H9 (cell line): ENCODE results near the gene UVSSA. TPM values are rescaled to one million over a fixed set of nuclear protein-coding genes. Genes with fewer than 3 reads are reported as not detected.

ENCODE experiments used
- DNase-seq: peaks from one replicate; pipeline ENCODE4 v3.0.0-alpha.2; 2017
- H2AFZ ChIP-seq: one replicate; pipeline ENCODE4 v1.6.1; 2013; ENCODE audit warnings: mild to moderate bottlenecking, low read length, control low read depth, moderate library complexity
- H2AK5ac ChIP-seq: 2 replicates; pipeline ENCODE4 v1.6.1; 2013; ENCODE audit warnings: low read length, control low read depth, mixed read lengths; ENCODE audit not compliant: insufficient read length
- H2BK120ac ChIP-seq: one replicate; pipeline ENCODE4 v1.6.1; 2013; ENCODE audit warnings: low read depth, mild to moderate bottlenecking, low read length, control low read depth, inconsistent platforms; ENCODE audit not compliant: poor library complexity, severe bottlenecking
- H2BK12ac ChIP-seq: 2 replicates; pipeline ENCODE4 v1.6.1; 2013; ENCODE audit warnings: low read length, control low read depth, mixed read lengths, low read depth; ENCODE audit not compliant: insufficient read length
- H2BK15ac ChIP-seq: 2 replicates; pipeline ENCODE4 v1.6.1; 2013; ENCODE audit warnings: low read depth, low read length, control low read depth
- H2BK20ac ChIP-seq: one replicate; pipeline ENCODE4 v1.6.1; 2013; ENCODE audit warnings: low read depth, mild to moderate bottlenecking, low read length, control low read depth, inconsistent platforms; ENCODE audit not compliant: poor library complexity, severe bottlenecking
- H2BK5ac ChIP-seq: 2 replicates; pipeline ENCODE4 v1.6.1; 2013; ENCODE audit warnings: low read length, control low read depth, mixed read lengths; ENCODE audit not compliant: insufficient read length
- H3K14ac ChIP-seq: 2 replicates; pipeline ENCODE4 v1.6.1; 2013; ENCODE audit warnings: low read length, control low read depth; ENCODE audit not compliant: insufficient read depth
- H3K18ac ChIP-seq: 2 replicates; pipeline ENCODE4 v1.6.1; 2013; ENCODE audit warnings: low read depth, mild to moderate bottlenecking, mixed read lengths, low read length, control low read depth; ENCODE audit not compliant: insufficient read length
- H3K23ac ChIP-seq: 2 replicates; pipeline ENCODE4 v1.6.1; 2013; ENCODE audit warnings: low read length, control low read depth, mixed read lengths, low read depth; ENCODE audit not compliant: insufficient read length
- H3K23me2 ChIP-seq: 2 replicates; pipeline ENCODE4 v1.6.1; 2013; ENCODE audit warnings: low read depth, mild to moderate bottlenecking, mixed read lengths, low read length, control low read depth; ENCODE audit not compliant: insufficient read length, poor library complexity, severe bottlenecking
- H3K27ac ChIP-seq: 2 replicates; pipeline ENCODE4 v1.5.1; 2013; ENCODE audit warnings: low read length, control low read depth, mixed read lengths, low read depth; ENCODE audit not compliant: insufficient read length
- H3K27me3 ChIP-seq: 2 replicates; pipeline ENCODE4 v1.6.1; 2013; ENCODE audit warnings: low read length, control low read depth, inconsistent platforms; ENCODE audit not compliant: insufficient read depth
- H3K4ac ChIP-seq: 2 replicates; pipeline ENCODE4 v1.6.1; 2013; ENCODE audit warnings: low read depth, mild to moderate bottlenecking, control low read depth, inconsistent platforms, low read length, moderate library complexity
- H3K4me1 ChIP-seq: 2 replicates; pipeline ENCODE4 v1.6.1; 2013; ENCODE audit warnings: low read length, control low read depth, inconsistent platforms; ENCODE audit not compliant: insufficient read depth
- H3K4me2 ChIP-seq: 2 replicates; pipeline ENCODE4 v1.6.1; 2013; ENCODE audit warnings: low read length, control low read depth, mixed read lengths; ENCODE audit not compliant: insufficient read length, insufficient read depth
- H3K56ac ChIP-seq: 2 replicates; pipeline ENCODE4 v1.6.1; 2013; ENCODE audit warnings: low read depth, mild to moderate bottlenecking, mixed read lengths, low read length, control low read depth; ENCODE audit not compliant: insufficient read length
- H3K79me1 ChIP-seq: 2 replicates; pipeline ENCODE4 v1.6.1; 2013; ENCODE audit warnings: low read depth, mild to moderate bottlenecking, moderate library complexity, low read length, control low read depth, inconsistent platforms; ENCODE audit not compliant: insufficient read depth, poor library complexity, severe bottlenecking
- H3K79me2 ChIP-seq: 2 replicates; pipeline ENCODE4 v1.6.1; 2013; ENCODE audit warnings: low read length, control low read depth, inconsistent platforms; ENCODE audit not compliant: insufficient read depth
- H3K9ac ChIP-seq: 2 replicates; pipeline ENCODE4 v1.6.1; 2013; ENCODE audit warnings: low read length, control low read depth, mixed read lengths; ENCODE audit not compliant: insufficient read length; ENCODE audit errors: extremely low read depth
- H3K9me3 ChIP-seq: one replicate; pipeline ENCODE4 v1.6.1; 2013; ENCODE audit warnings: low read depth, low read length, inconsistent platforms; ENCODE audit not compliant: control insufficient read depth
- H3T11ph ChIP-seq: one replicate; pipeline ENCODE4 v1.6.1; 2013; ENCODE audit warnings: mild to moderate bottlenecking, low read length, control low read depth, inconsistent platforms
- H4K20me1 ChIP-seq: one replicate; pipeline ENCODE4 v1.6.1; 2013; ENCODE audit not compliant: control insufficient read depth, insufficient read length, insufficient read depth
- H4K5ac ChIP-seq: 2 replicates; pipeline ENCODE4 v1.6.1; 2013; ENCODE audit warnings: low read depth, mild to moderate bottlenecking, mixed read lengths, low read length, control low read depth; ENCODE audit not compliant: insufficient read length
- H4K8ac ChIP-seq: replicated peaks from 2 replicates; pipeline ENCODE4 v1.6.1; 2013; ENCODE audit warnings: low read length, control low read depth, mixed read lengths, low read depth; ENCODE audit not compliant: insufficient read length
- H4K91ac ChIP-seq: 2 replicates; pipeline ENCODE4 v1.6.1; 2013; ENCODE audit warnings: low read depth, mild to moderate bottlenecking, moderate library complexity, mixed read lengths, low read length, control low read depth; ENCODE audit not compliant: insufficient read length
- H3K27ac Mint-ChIP-seq, 3 experiments: 2 replicates in 2 of 3; 3 replicates in 1 of 3; pipeline ENCODE4 v1.8.0; 2020 to 2021; ENCODE audit warnings: mixed read lengths in 3 of 3, mild to moderate bottlenecking in 1 of 3, moderate library complexity in 1 of 3
- H3K27me3 Mint-ChIP-seq: 2 replicates; pipeline ENCODE4 v1.8.0; 2021; ENCODE audit warnings: low read depth, mild to moderate bottlenecking, moderate library complexity, mixed read lengths
- H3K36me3 Mint-ChIP-seq, 3 experiments: 2 replicates in 2 of 3; 3 replicates in 1 of 3; pipeline ENCODE4 v1.8.0; 2020 to 2021; ENCODE audit warnings: low read depth in 3 of 3, mixed read lengths in 3 of 3; ENCODE audit not compliant: insufficient read depth in 1 of 3
- H3K4me1 Mint-ChIP-seq, 2 experiments: 2 replicates each; pipeline ENCODE4 v1.8.0; 2020; ENCODE audit warnings: mixed read lengths in 2 of 2
- H3K4me3 Mint-ChIP-seq, 2 experiments: 2 replicates in 1 of 2; 3 replicates in 1 of 2; pipeline ENCODE4 v1.8.0; 2020 to 2021; ENCODE audit warnings: mild to moderate bottlenecking in 2 of 2, mixed read lengths in 2 of 2, moderate library complexity in 1 of 2
- H3K9me3 Mint-ChIP-seq, 2 experiments: 2 replicates in 1 of 2; 3 replicates in 1 of 2; pipeline ENCODE4 v1.8.0; 2020; ENCODE audit warnings: mild to moderate bottlenecking in 2 of 2, mixed read lengths in 2 of 2, moderate library complexity in 1 of 2
- CTCF ChIP-seq: fragments of 200-600 bp; sonication (generic); conservative IDR thresholded peaks from 3 replicates; pipeline ENCODE4 v1.8.0; 2021; ENCODE audit warnings: antibody characterized with exemption, mild to moderate bottlenecking
- WGBS: extraction: QIAGEN DNeasy Blood & Tissue Kit; methylation state at CpG from one replicate; pipeline ENCODE4 v1.1.7; 2013; ENCODE audit warnings: missing lambda C conversion rate, low lambda C conversion rate, mixed read lengths; ENCODE audit not compliant: insufficient read length; ENCODE audit errors: extremely low coverage; 5-methylcytosine and 5-hydroxymethylcytosine counted together
- total RNA-seq: library from RNA; stranded (reverse); gene quantifications from 2 replicates; pipeline ENCODE4 v1.2.1, GENCODE V29; 2021

UVSSA gene
- total RNA-seq, 1 experiment from 2014 or later, result 15.9 TPM

GRCh38 chr4:1414831-1415680 lies 68.0 kb downstream of the UVSSA start:
- Histone ChIP-seq H2BK120ac (no peak overlapping the region), H3T11ph (no peak overlapping the region), H3K4me1 (no peaks in the 10 kb centered on the region), H3K27me3 (peaks cover 12% of the 10 kb centered on the region; the same call in 1 of the 2 replicates), H4K20me1 (no peaks in the 10 kb centered on the region), H3K27ac (no peak overlapping the region), H2BK5ac (no peak overlapping the region), H3K79me2 (no peaks in the 10 kb centered on the region), H3K14ac (no peak overlapping the region), H4K8ac (no peak overlapping the region), H4K91ac (no peak overlapping the region), H3K9me3 (no peaks in the 10 kb centered on the region), H3K23me2 (peaks cover 2% of the 10 kb centered on the region), H3K23ac (no peak overlapping the region), H2BK15ac (no peak overlapping the region), H4K5ac (no peak overlapping the region), H2AFZ (no peak overlapping the region), H2BK12ac (no peak overlapping the region), H3K18ac (no peak overlapping the region), H3K9ac (no peak overlapping the region), H2AK5ac (no peak overlapping the region), H3K56ac (no peak overlapping the region), H2BK20ac (no peak overlapping the region), H3K79me1 (no peaks in the 10 kb centered on the region), H3K4me2 (no peak overlapping the region), H3K4ac (no peak overlapping the region)
- no CpG with 5 or more reads among the region's 75 CpGs for WGBS
- TF ChIP-seq CTCF, result no peak
- peaks cover 2 to 6% of the 10 kb centered on the region in 2 experiments; a peak in 3 of 4 replicates for H3K4me1 Mint-ChIP-seq
- H3K27ac Mint-ChIP-seq, result no peak overlapping the region
- H3K36me3 Mint-ChIP-seq, result no peaks in the 10 kb centered on the region; a peak in 1 of 7 replicates
- peak overlapping the region in 1 of 2 experiments; percentile 56; a peak in 2 of 5 replicates for H3K4me3 Mint-ChIP-seq
- H3K27me3 Mint-ChIP-seq, result peaks cover 40% of the 10 kb centered on the region
- DNase-seq, result peak; percentile 38
- H3K9me3 Mint-ChIP-seq, result no peaks in the 10 kb centered on the region; a peak in 1 of 5 replicates
